GM18505 (cell line): ENCODE data around the gene CEBPZOS.
"Not testable (repeated sequence)": the region's sequence is repeated elsewhere in the genome, so short reads cannot be mapped to it uniquely, and the experiment has no call there.

Experiments
- ATAC-seq: cut with Tn5 transposase; IDR thresholded peaks from one replicate; pipeline ENCODE4 v1.9.1; 2021; ENCODE audit not compliant: unreplicated experiment
- POLR2A ChIP-seq: IDR thresholded peaks from 4 replicates; pipeline ENCODE4 v1.6.1; 2011; ENCODE audit warnings: borderline replicate concordance; ENCODE audit not compliant: insufficient read depth, insufficient read length; ENCODE audit errors: extremely low read depth

Gene CEBPZOS

GRCh38 chr2:37201766-37202165, 5.5 kb downstream of the CEBPZOS start:
- TF ChIP-seq POLR2A = no peak
- ATAC-seq = no peak

DNA sequence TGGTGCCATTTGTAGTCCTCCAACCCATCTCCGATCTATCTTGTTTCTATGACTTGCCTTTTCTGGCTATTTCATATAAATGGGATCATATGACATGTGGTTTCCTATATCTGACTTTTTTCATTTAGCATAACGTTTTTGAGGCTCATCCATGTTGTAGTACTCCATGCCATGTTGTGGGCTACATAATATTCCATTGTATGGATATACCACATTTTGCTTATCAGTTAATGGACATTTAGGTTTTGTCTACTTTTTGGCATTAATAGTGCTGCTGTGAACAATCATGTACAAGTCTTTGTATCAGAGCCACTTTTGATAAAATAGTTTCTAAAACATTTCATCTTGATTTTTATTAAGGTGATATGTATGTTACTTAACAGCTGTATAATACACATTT, 7.4 kb downstream of the CEBPZOS start:
- TF ChIP-seq POLR2A = no peak
- ATAC-seq = no peak

GRCh38 chr2:37205071-37205661, 8.9 kb downstream of the CEBPZOS start:
- ATAC-seq = not testable (repeated sequence)

- ATAC-seq = no peak
- no peak for TF ChIP-seq POLR2A
These were observed 9.5 kb downstream of the CEBPZOS start for GRCh38 chr2:37205689-37206341.

GRCh38 chr2:37206760-37207159, 10.5 kb downstream of the CEBPZOS start:
- not testable (repeated sequence) for ATAC-seq

- no peak for ATAC-seq
- TF ChIP-seq POLR2A = no peak
These were observed 14.9 kb downstream of the CEBPZOS start for GRCh38 chr2:37211212-37211611.

DNA sequence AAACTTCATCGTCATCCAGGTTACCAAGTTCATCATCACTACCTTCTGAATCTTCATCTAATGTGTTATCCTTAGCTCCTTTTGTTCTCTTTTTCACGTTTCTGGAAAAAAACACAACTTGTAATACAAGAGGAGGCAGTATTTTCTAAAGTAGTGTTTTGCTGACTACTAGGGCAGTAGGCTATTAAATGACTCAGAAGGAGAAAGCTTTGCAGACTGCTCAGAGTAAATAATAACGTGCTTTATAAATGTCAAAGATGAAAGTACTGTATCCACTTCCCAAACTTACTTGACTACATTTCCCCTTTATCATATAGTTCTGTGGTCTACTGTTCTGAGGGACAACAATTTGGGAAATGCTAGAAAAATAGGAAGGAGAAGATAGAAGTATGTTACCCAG, 15.6 kb downstream of the CEBPZOS start:
- ATAC-seq = no peak
- no peak for TF ChIP-seq POLR2A

DNA sequence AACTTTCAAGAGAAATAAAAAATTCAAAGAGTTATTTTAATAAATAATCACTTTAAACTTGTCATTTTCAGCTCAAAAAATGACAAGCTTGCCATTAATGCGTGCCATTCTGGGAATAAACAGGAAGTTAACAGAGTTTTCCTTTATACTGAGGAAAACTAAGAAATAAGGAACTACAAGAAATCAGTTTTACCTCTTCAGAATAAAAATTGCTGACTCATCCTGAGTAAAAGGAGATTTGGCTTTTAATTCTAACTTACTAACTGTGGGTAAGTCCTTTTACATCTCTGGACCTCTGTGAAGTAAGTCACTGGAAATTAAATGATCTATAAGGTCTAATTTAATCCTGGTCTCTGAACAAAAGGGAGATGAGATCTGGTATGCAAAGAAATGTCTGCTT, 19.0 kb downstream of the CEBPZOS start:
- ATAC-seq = no peak
- TF ChIP-seq POLR2A = no peak

DNA sequence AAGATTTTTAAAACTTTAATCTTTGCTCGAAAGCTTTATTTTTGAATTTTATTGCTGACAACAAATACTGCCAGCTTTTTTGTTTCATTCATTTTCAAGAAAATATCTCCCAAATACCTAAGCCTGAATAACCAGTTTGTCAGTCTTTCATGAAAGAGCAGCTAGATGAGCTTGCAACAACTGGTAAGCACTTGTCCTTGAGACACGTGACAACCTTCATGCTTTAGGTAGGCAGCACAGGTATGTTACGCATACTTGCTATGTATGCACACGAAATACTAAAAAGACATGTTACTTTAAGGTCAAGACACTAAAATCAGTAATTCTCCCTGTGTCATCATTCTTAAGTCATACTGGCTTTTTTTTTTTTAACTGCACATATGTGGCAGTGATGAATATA, 22.8 kb downstream of the CEBPZOS start:
- no peak for TF ChIP-seq POLR2A

GRCh38 chr2:37223131-37223530, 26.8 kb downstream of the CEBPZOS start:
- TF ChIP-seq POLR2A = no peak
- no peak for ATAC-seq

More for the DNA sequence above, 22.8 kb downstream of the CEBPZOS start:
- ATAC-seq = no peak

- TF ChIP-seq POLR2A = no peak
- ATAC-seq = no peak
These were observed 27.8 kb downstream of the CEBPZOS start for GRCh38 chr2:37224063-37224462.

GRCh38 chr2:37225129-37225528, 28.8 kb downstream of the CEBPZOS start:
- ATAC-seq = not testable (repeated sequence)

DNA sequence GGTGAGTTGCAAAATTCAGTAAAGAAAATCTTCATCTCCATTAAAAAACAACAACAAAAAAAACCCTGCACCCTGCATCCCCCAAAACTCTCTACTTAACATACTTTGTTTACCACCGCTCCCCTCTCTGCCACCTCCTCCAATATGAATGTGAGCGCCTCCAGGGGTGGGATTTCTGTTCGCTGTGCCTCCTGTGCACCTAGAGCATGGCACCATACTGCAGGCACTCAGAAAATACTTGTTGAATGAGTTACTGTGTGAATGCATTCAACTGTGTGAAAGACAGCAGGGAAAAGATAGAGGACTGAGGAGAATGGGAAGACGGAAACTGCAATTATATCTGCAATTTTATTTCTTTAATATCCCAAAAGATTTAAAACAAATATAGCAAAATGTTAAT, 30.6 kb downstream of the CEBPZOS start:
- no peak for TF ChIP-seq POLR2A

DNA sequence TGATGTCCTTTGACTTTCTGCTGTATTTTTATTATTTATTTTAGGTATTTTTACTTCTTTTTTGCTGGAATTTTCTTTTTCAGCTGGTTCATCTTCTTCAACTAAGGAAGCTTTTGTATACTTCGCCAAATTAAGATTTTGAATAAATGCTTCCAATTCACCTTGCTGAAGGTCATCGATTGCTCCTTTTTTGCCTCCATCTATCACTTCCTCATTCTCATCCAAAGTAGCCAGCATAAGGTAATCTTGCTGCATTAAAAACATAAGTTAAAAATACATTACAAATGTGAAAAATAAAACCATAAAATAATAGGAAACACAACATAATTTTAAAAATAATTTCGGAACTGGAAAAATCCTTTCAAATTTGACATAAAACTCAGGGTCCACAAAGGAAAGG, 32.5 kb downstream of the CEBPZOS start:
- no peak for TF ChIP-seq POLR2A
- no peak for ATAC-seq

More for the DNA sequence above, 30.6 kb downstream of the CEBPZOS start:
- no peak for ATAC-seq

GRCh38 chr2:37230581-37230980, 34.3 kb downstream of the CEBPZOS start:
- TF ChIP-seq POLR2A = no peak
- ATAC-seq = no peak
